CD1c-positive myeloid dendritic cell (primary cell): ENCODE measurements around the gene CCDC85B.
"Not testable (repeated sequence)": the region's sequence is repeated elsewhere in the genome, so short reads cannot be mapped to it uniquely, and the experiment has no call there.

ENCODE experiments used
- DNase-seq: peaks from one replicate; pipeline ENCODE4 v3.0.0-alpha.2; 2016; ENCODE audit errors: extremely low spot score

CCDC85B gene

GRCh38 chr11:65890324-65891218 is at the start of gene CCDC85B:
TSS of gene CCDC85B (plus strand) at chr11:65890673. CDS start at chr11:65890784, 111 bp downstream.
- DNase-seq = peak; percentile 99

GRCh38 chr11:65842144-65842543 is 48.3 kb upstream of the CCDC85B start:
- no peak for DNase-seq

GRCh38 chr11:65843811-65844210 is 46.7 kb upstream of the CCDC85B start:
- no peak for DNase-seq

- DNase-seq = no peak
Measured at GRCh38 chr11:65844231-65844872, 46.1 kb upstream of the CCDC85B start.

- DNase-seq = no peak
Measured at GRCh38 chr11:65847746-65848145, 42.7 kb upstream of the CCDC85B start.

- not testable (repeated sequence) for DNase-seq
Measured at GRCh38 chr11:65848693-65849092, 41.8 kb upstream of the CCDC85B start.

- DNase-seq = no peak
Measured at GRCh38 chr11:65849366-65849765, 41.1 kb upstream of the CCDC85B start.

GRCh38 chr11:65849771-65850216 is 40.7 kb upstream of the CCDC85B start:
- no peak for DNase-seq

GRCh38 chr11:65850217-65851082 is 40.0 kb upstream of the CCDC85B start:
- DNase-seq = no peak

GRCh38 chr11:65851083-65851579 is 39.3 kb upstream of the CCDC85B start:
- DNase-seq = peak; percentile 43

- no peak for DNase-seq
Measured at GRCh38 chr11:65851811-65852507, 38.5 kb upstream of the CCDC85B start.

GRCh38 chr11:65852508-65853245 is 37.8 kb upstream of the CCDC85B start:
- no peak for DNase-seq

GRCh38 chr11:65853246-65853979 is 37.1 kb upstream of the CCDC85B start:
- DNase-seq = no peak

- no peak for DNase-seq
Measured at GRCh38 chr11:65854161-65854592, 36.3 kb upstream of the CCDC85B start.

GRCh38 chr11:65854852-65855837 is 35.3 kb upstream of the CCDC85B start:
- DNase-seq = no peak

- DNase-seq = no peak
Measured at GRCh38 chr11:65855927-65856363, 34.5 kb upstream of the CCDC85B start.

GRCh38 chr11:65856689-65857499 is 33.6 kb upstream of the CCDC85B start:
- DNase-seq = peak; percentile 89

GRCh38 chr11:65857500-65857852 is 33.0 kb upstream of the CCDC85B start:
- DNase-seq = no peak
